ENCODE results near the gene TTC27. TPM values are rescaled to one million over a fixed set of nuclear protein-coding genes. Genes with fewer than 3 reads are reported as not detected.

TTC27 gene
- total and polyA plus RNA-seq, 10 of the 15 experiments (the other 5 are each of a cell fraction or from before 2014, with no cell fraction given): 20.4 to 34.9 (median 26.0) TPM

- CTCF ChIA-PET: no interaction called here
- no peaks in the 10 kb centered on the region for H3K36me3 ChIP-seq (ENCODE audit: control insufficient read depth in 2 of 2, insufficient read depth in 2 of 2, low read length in 1 of 2)
- SMC1A ChIA-PET (ENCODE audit: uncharacterized antibody, unreplicated experiment): no interaction called here
- no peak overlapping the region for H3K4me3 ChIP-seq
- no peak overlapping the region for H3K27ac ChIP-seq (ENCODE audit: control insufficient read depth, insufficient read depth)
- no peak for FAIRE-seq
- H3K79me2 ChIP-seq (ENCODE audit: control insufficient read depth, insufficient read depth, low read length): no peaks in the 10 kb centered on the region
- H3K27me3 ChIP-seq (replicated peaks in 1 of 2; ENCODE audit: control insufficient read depth in 2 of 2, insufficient read depth in 2 of 2, low read length in 1 of 2): no peaks in the 10 kb centered on the region
- BruUV-seq (replicated peaks): no TSS peak
- RAD21 ChIA-PET (ENCODE audit: unreplicated experiment): no interaction called here
- no peak overlapping the region for H2AFZ ChIP-seq (ENCODE audit: control insufficient read depth, low read depth, low read length)
- intact Hi-C loops (cut with micrococcal nuclease; ENCODE audit: unreplicated experiment): no loop called here
- TF ChIP-seq, protein P1, sequence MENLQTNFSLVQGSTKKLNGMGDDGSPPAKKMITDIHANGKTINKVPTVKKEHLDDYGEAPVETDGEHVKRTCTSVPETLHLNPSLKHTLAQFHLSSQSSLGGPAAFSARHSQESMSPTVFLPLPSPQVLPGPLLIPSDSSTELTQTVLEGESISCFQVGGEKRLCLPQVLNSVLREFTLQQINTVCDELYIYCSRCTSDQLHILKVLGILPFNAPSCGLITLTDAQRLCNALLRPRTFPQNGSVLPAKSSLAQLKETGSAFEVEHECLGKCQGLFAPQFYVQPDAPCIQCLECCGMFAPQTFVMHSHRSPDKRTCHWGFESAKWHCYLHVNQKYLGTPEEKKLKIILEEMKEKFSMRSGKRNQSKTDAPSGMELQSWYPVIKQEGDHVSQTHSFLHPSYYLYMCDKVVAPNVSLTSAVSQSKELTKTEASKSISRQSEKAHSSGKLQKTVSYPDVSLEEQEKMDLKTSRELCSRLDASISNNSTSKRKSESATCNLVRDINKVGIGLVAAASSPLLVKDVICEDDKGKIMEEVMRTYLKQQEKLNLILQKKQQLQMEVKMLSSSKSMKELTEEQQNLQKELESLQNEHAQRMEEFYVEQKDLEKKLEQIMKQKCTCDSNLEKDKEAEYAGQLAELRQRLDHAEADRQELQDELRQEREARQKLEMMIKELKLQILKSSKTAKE (IDR thresholded peaks at IDR 0.05; ENCODE audit: low read depth, poor library complexity, severe bottlenecking): no peak
- TF ChIP-seq RELB (IDR thresholded peaks at IDR 0.05; ENCODE audit: low read depth) (no peak), STAT1 (conservative IDR thresholded peaks at IDR 0.05) (no peak), GABPA (IDR thresholded peaks at IDR 0.05; ENCODE audit: low read depth) (no peak), STAT3 (IDR thresholded peaks at IDR 0.05; ENCODE audit: low read depth, low read length) (no peak), MEF2A (IDR thresholded peaks at IDR 0.05; ENCODE audit: insufficient read depth, low read depth, low read length) (no peak)
- TF ChIP-seq, protein P2, sequence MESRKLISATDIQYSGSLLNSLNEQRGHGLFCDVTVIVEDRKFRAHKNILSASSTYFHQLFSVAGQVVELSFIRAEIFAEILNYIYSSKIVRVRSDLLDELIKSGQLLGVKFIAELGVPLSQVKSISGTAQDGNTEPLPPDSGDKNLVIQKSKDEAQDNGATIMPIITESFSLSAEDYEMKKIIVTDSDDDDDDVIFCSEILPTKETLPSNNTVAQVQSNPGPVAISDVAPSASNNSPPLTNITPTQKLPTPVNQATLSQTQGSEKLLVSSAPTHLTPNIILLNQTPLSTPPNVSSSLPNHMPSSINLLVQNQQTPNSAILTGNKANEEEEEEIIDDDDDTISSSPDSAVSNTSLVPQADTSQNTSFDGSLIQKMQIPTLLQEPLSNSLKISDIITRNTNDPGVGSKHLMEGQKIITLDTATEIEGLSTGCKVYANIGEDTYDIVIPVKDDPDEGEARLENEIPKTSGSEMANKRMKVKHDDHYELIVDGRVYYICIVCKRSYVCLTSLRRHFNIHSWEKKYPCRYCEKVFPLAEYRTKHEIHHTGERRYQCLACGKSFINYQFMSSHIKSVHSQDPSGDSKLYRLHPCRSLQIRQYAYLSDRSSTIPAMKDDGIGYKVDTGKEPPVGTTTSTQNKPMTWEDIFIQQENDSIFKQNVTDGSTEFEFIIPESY (IDR thresholded peaks at IDR 0.05): no peak
- in situ Hi-C loops (cut with MboI): no loop called here
- no peak overlapping the region for H3K4me2 ChIP-seq (ENCODE audit: control insufficient read depth, insufficient read depth)
- no peak overlapping the region for H3K9ac ChIP-seq (ENCODE audit: control insufficient read depth, insufficient read depth, low read length)
- H3K9me3 ChIP-seq (replicated peaks; ENCODE audit: control insufficient read depth, insufficient read depth, low read length): no peaks in the 10 kb centered on the region
- 52% methylated on average over 2 of the region's 2 CpGs for WGBS (ENCODE audit: insufficient coverage, insufficient replicate concordance, low lambda C conversion rate, missing lambda C conversion rate)
- no peak for DNase-seq (ENCODE audit: low read depth, low spot score)
- no peaks in the 10 kb centered on the region for H3K4me1 ChIP-seq (ENCODE audit: control insufficient read depth, insufficient read depth, low read length)
- no peak for ATAC-seq
- POLR2A ChIA-PET: no interaction called here
- no peaks in the 10 kb centered on the region for H4K20me1 ChIP-seq (ENCODE audit: control insufficient read depth, insufficient read depth)
Measured at GRCh38 chr2:32798829-32799228, 171.0 kb downstream of the TTC27 start.
